H1 (cell line): ENCODE measurements around the gene PPP1R10. TPM values are rescaled to one million over a fixed set of nuclear protein-coding genes. Genes with fewer than 3 reads are reported as not detected.

Source experiments
- BRCA1 ChIP-seq: IDR thresholded peaks from 2 replicates; pipeline ENCODE4 v1.6.1; 2012; ENCODE audit warnings: low read depth, low read length, improper control_type of control experiment
- CBX5 ChIP-seq: fragments of 300-800, 300-1000 bp; sonication (generic); IDR thresholded peaks from 2 replicates; pipeline ENCODE4 v1.7.1; 2016; ENCODE audit warnings: antibody characterized with exemption, low read length, low read depth
- CBX8 ChIP-seq: fragments of 300-800, 300-1000 bp; sonication (generic); IDR thresholded peaks from 2 replicates; pipeline ENCODE4 v1.7.1; 2016; ENCODE audit warnings: low read depth, low read length, borderline replicate concordance
- CHD2 ChIP-seq: IDR thresholded peaks from 2 replicates; pipeline ENCODE4 v1.6.1; 2012; ENCODE audit warnings: low read length, improper control_type of control experiment
- GABPA ChIP-seq: IDR thresholded peaks from 2 replicates; pipeline ENCODE4 v1.6.1; 2011; ENCODE audit warnings: mild to moderate bottlenecking, low read length, moderate library complexity, borderline replicate concordance; ENCODE audit not compliant: insufficient read depth
- GTF2F1 ChIP-seq: IDR thresholded peaks from 2 replicates; pipeline ENCODE4 v1.6.1; 2012; ENCODE audit warnings: low read depth, low read length, improper control_type of control experiment, borderline replicate concordance
- KDM1A ChIP-seq: fragments of 200-600, 300-600 bp; sonication (generic); IDR thresholded peaks from 2 replicates; pipeline ENCODE4 v1.7.1; 2016; ENCODE audit warnings: mild to moderate bottlenecking, low read length, borderline replicate concordance
- KDM5A ChIP-seq: fragments of 200-600 bp; IDR thresholded peaks from 2 replicates; pipeline ENCODE4 v1.7.1; 2012; ENCODE audit warnings: mild to moderate bottlenecking, low read length, inconsistent platforms, mixed read lengths
- MAFK ChIP-seq: IDR thresholded peaks from 2 replicates; pipeline ENCODE4 v1.6.1; 2012; ENCODE audit warnings: low read depth, mild to moderate bottlenecking, improper control_type of control experiment, low read length
- NRF1 ChIP-seq: IDR thresholded peaks from 2 replicates; pipeline ENCODE4 v1.6.1; 2011; ENCODE audit warnings: mild to moderate bottlenecking, low read depth, low read length, improper control_type of control experiment
- PHF8 ChIP-seq: fragments of 200-600 bp; sonication (generic); conservative IDR thresholded peaks from 2 replicates; pipeline ENCODE4 v1.7.1; 2012; ENCODE audit warnings: low read depth, mild to moderate bottlenecking, inconsistent platforms, low read length, moderate library complexity
- POLR2A ChIP-seq, 2 experiments: IDR thresholded peaks; 1 replicate in 1 of 2; 2 replicates in 1 of 2; pipeline ENCODE4 v1.6.1; 2011; ENCODE audit warnings: low read depth in 2 of 2, low read length in 2 of 2, mild to moderate bottlenecking in 2 of 2; ENCODE audit errors: control extremely low read depth in 1 of 2
- RAD21 ChIP-seq, 2 experiments: IDR thresholded peaks in 1 of 2; conservative IDR thresholded peaks in 1 of 2; 2 replicates each; pipeline ENCODE4 v1.6.1; 2011; ENCODE audit warnings: low read depth in 2 of 2, low read length in 2 of 2, improper control_type of control experiment in 1 of 2, inconsistent platforms in 1 of 2, mild to moderate bottlenecking in 1 of 2, moderate library complexity in 1 of 2
- RBBP5 ChIP-seq: IDR thresholded peaks from 2 replicates; pipeline ENCODE4 v1.7.1; 2012; ENCODE audit warnings: low read depth, mild to moderate bottlenecking, inconsistent platforms, low read length, moderate library complexity, borderline replicate concordance
- RFX5 ChIP-seq: IDR thresholded peaks from 2 replicates; pipeline ENCODE4 v1.6.1; 2011; ENCODE audit warnings: low read depth, low read length, improper control_type of control experiment, borderline replicate concordance
- RNF2 ChIP-seq: fragments of 200-900, 300-1000 bp; sonication (generic); IDR thresholded peaks from 2 replicates; pipeline ENCODE4 v1.7.1; 2016; ENCODE audit warnings: borderline replicate concordance, low read depth, mild to moderate bottlenecking, antibody characterized with exemption, low read length; ENCODE audit not compliant: poor library complexity, severe bottlenecking; ENCODE audit errors: missing control alignments
- RXRA ChIP-seq: IDR thresholded peaks from 2 replicates; pipeline ENCODE4 v1.6.1; 2011; ENCODE audit warnings: low read depth, mild to moderate bottlenecking, low read length, moderate library complexity; ENCODE audit not compliant: insufficient read depth
- SP2 ChIP-seq: IDR thresholded peaks from 2 replicates; pipeline ENCODE4 v1.6.1; 2012; ENCODE audit warnings: mild to moderate bottlenecking, low read length, inconsistent platforms
- TCF12 ChIP-seq: IDR thresholded peaks from 2 replicates; pipeline ENCODE4 v1.6.1; 2011; ENCODE audit warnings: low read depth, mild to moderate bottlenecking, low read length
- USF2 ChIP-seq: IDR thresholded peaks from 2 replicates; pipeline ENCODE4 v1.6.1; 2011; ENCODE audit warnings: low read length, improper control_type of control experiment
- polyA plus RNA-seq, 7 experiments: library from polyadenylated mRNA; depleted of rRNA in 3 of 7; stranded (reverse) in 5 of 7; unstranded in 2 of 7; fragments of >200 nt in 5 of 7; fragments of 200-250 nt in 2 of 7; gene quantifications; 1 replicate in 5 of 7; 2 replicates in 1 of 7; 4 replicates in 1 of 7; pipeline versions ENCODE4 v1.2.1 to v1.2.3, GENCODE V29; 2011 to 2013; ENCODE audit warnings: missing spikeins in 2 of 7, mixed read lengths in 2 of 7
- total RNA-seq: library from RNA; stranded (reverse); fragmentation: NEBNext Ultra II Directional; extraction: Animal tissue kit (Norgen Biotek cat#: 25700); gene quantifications from 2 replicates; pipeline ENCODE4 v1.2.1, GENCODE V29; 2021
- TF ChIP-seq, protein P1 (sequence below): IDR thresholded peaks from 2 replicates; pipeline ENCODE4 v1.6.1; 2012; ENCODE audit warnings: inconsistent platforms

PPP1R10 gene
- total and polyA plus RNA-seq, 2 of the 8 experiments (the other 6 are each of a cell fraction or from before 2014, with no cell fraction given) = 23.9 to 89.1 TPM

DNA sequence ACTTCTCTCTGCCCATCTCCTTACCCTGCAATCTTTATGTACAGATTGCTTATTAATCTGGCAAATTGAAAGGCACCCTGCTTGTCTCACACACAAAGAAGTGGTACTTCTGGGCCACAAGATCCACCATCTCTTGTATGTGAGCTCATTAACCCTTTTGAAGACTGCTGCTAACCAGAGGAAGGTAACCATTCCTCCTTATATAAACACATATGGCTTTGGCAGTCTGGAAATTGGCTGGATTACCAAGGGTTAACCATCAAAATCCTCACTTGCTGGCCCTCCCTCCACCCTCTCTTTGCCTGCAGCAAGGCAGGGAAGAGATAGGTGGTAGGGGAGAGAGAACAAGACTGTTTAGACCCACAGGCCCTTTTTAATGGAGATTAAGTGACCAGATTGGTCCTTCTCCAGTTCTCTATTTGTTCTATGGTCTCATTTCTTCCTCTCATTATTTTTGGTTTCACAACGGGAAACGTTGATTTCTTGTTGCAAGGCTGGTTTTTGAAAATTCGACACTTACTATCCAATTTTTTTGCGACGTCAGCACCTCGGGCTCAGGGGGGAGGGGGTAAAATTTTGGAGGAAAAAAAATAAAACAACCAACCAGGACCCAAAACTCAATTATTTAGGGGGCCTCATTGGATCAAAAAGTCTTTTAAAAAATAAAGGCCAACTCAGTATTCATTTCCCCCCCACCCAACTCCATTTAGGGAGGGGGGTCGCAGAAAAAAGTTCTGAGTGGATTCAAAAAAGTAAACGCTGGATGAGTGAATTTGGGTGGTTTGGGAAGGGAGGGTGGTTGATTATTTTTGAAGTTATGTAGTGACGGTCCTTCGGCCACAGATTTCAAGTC, 859 bp downstream of the PPP1R10 start (continued):
- TF ChIP-seq RNF2 (no peak), RFX5 (no peak), GTF2F1 (no peak), CBX5 (no peak), NRF1 (no peak), CHD2 (no peak), RAD21 (IDR thresholded peaks at IDR 0.05 in 1 of 2, conservative IDR thresholded peaks at IDR 0.05 in 1 of 2; ENCODE audit: low read depth in 2 of 2, low read length in 2 of 2) (no peak), USF2 (peak; percentile 21; the same call in 1 of the 2 replicates), MAFK (peak; percentile 70), GABPA (no peak), RXRA (no peak), CBX8 (no peak), TCF12 (no peak), SP2 (no peak; the same call in 1 of the 2 replicates), PHF8 (no peak; the same call in 1 of the 2 replicates), BRCA1 (no peak), KDM5A (no peak), KDM1A (no peak), RBBP5 (no peak), POLR2A (IDR thresholded peaks at IDR 0.05; ENCODE audit: control extremely low read depth in 1 of 2, low read depth in 2 of 2, low read length in 2 of 2) (peak; percentile 2 to 85; a peak in 2 of 3 replicates)
- TF ChIP-seq, protein P1, sequence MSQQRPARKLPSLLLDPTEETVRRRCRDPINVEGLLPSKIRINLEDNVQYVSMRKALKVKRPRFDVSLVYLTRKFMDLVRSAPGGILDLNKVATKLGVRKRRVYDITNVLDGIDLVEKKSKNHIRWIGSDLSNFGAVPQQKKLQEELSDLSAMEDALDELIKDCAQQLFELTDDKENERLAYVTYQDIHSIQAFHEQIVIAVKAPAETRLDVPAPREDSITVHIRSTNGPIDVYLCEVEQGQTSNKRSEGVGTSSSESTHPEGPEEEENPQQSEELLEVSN = no peak
